ENCODE results near the gene PCDHB7. TPM values are rescaled to one million over a fixed set of nuclear protein-coding genes. Genes with fewer than 3 reads are reported as not detected.
A peak's percentile ranks its signal among the peaks of the same experiment; 100 is the strongest.
"Not testable (repeated sequence)": the region's sequence is repeated elsewhere in the genome, so short reads cannot be mapped to it uniquely, and the experiment has no call there.

The PCDHB7 gene
- total RNA-seq (3.2 TPM), polyA plus RNA-seq (2.6 TPM)

DNA sequence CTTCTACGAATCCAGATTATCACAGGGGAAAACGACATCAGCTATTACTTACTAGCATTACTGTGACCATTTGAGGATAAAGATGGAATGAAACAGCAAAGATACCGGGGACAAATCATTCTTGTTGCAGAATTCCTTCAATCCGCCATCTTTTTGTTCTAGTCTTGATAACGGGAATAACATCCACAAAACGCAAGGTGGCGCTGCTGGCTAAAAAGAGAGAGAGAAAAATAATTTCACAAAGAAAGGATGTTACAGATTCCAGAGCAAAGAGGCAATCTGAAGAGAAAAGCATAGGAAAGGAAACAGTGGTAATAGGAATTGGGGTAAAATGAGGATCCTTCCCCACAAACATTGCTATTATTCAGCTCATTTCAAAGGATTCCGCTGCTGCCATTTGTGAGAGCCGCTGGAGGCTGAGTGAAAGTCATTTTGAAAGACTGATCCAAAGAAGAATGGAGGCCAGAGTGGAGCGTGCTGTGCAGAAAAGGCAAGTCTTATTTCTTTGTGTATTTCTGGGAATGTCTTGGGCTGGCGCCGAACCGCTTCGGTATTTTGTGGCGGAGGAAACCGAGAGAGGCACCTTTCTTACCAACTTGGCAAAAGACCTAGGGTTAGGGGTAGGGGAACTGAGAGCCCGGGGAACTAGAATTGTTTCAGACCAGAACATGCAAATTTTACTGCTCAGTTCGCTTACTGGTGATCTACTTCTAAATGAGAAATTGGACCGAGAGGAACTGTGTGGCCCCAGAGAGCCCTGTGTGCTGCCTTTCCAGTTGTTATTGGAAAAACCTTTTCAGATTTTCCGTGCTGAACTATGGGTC, at the start of gene PCDHB7:
Gene PCDHB7, plus strand, starts transcription at position 264 of the 824 bp plus-strand sequence. Its CDS starts 192 bp downstream, at position 456.
- peak within 1 kb of the TSS; percentile 4 for H3K4me3 ChIP-seq (ENCODE audit: low read depth, low read length)
- H3K36me3 ChIP-seq (ENCODE audit: insufficient read depth) = no peaks in the 10 kb centered on the region
- WGBS = 27% methylated on average over 20 of the region's 20 CpGs
- no peaks in the 10 kb centered on the region for H3K4me1 ChIP-seq (ENCODE audit: insufficient read depth)
- no peak for DNase-seq (ENCODE audit: extremely low spot score)
- H3K27ac ChIP-seq (ENCODE audit: low read depth) = no peak within 1 kb of the TSS

GRCh38 chr5:141123396-141124135, 48.9 kb upstream of the PCDHB7 start:
- H3K4me3 ChIP-seq (ENCODE audit: low read depth, low read length); DNase-seq (ENCODE audit: extremely low spot score); H3K36me3 ChIP-seq (ENCODE audit: insufficient read depth); H3K27ac ChIP-seq (ENCODE audit: low read depth); H3K4me1 ChIP-seq (ENCODE audit: insufficient read depth): not testable (repeated sequence)
- WGBS = 33% methylated on average over 66 of the region's 73 CpGs

DNA sequence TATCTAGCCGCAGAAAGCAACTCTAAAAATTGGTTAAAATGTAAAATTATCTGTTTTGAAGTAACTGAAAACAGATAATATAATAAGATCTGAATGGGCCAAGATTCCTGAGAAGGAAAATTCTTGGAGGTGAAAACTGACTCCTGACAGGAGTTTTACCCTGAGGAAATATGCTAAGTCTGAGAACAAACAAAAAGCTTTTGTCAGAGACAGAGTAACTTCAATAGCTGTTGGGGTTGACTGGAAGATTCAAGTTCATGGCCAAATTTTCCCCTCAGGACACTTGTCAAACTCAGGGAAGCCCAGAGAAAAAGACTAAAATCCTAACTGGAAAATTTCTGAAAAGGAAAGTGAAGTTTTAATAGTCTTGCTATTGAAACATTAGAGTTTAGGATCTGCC, 45.1 kb upstream of the PCDHB7 start:
- DNase-seq (ENCODE audit: extremely low spot score) = no peak
- H3K4me3 ChIP-seq (ENCODE audit: low read depth, low read length) = no peak overlapping the region
- no peak overlapping the region for H3K27ac ChIP-seq (ENCODE audit: low read depth)
- 96% methylated on average over 1 of the region's 1 CpG for whole genome bisulfite sequencing
- H3K36me3 ChIP-seq (ENCODE audit: insufficient read depth) = no peaks in the 10 kb centered on the region
- H3K4me1 ChIP-seq (ENCODE audit: insufficient read depth) = no peaks in the 10 kb centered on the region

- Histone ChIP-seq H3K4me3 (ENCODE audit: low read depth, low read length) (peak within 1 kb of the TSS; percentile 15), H3K4me1 (ENCODE audit: insufficient read depth) (no peaks in the 10 kb centered on the region), H3K36me3 (ENCODE audit: insufficient read depth) (no peaks in the 10 kb centered on the region), H3K27ac (ENCODE audit: low read depth) (no peak within 1 kb of the TSS)
- WGBS = 16% methylated on average over 22 of the region's 22 CpGs
- DNase-seq (ENCODE audit: extremely low spot score) = no peak
These were observed 37.3 kb upstream of the PCDHB7 start, which contains the start of gene PCDHB5 for GRCh38 chr5:141135030-141135717. Gene PCDHB5, plus strand, starts transcription at chr5:141135206. Its CDS starts 229 bp downstream, at chr5:141135435.

DNA sequence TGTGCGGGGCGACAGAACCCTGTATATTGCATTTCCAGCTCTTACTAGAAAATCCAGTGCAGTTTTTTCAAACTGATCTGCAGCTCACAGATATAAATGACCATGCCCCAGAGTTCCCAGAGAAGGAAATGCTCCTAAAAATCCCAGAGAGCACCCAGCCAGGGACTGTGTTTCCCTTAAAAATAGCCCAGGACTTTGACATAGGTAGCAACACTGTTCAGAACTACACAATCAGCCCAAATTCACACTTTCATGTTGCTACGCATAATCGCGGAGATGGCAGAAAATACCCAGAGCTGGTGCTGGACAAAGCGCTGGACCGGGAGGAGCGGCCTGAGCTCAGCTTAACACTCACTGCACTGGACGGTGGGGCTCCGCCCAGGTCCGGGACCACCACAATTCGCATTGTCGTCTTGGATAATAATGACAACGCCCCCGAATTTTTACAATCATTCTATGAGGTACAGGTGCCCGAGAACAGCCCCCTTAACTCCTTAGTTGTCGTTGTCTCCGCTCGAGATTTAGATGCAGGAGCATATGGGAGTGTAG, 36.7 kb upstream of the PCDHB7 start:
- H3K4me1 ChIP-seq (ENCODE audit: insufficient read depth) = no peaks in the 10 kb centered on the region
- WGBS = 39% methylated on average over 19 of the region's 19 CpGs
- DNase-seq (ENCODE audit: extremely low spot score) = no peak

DNA sequence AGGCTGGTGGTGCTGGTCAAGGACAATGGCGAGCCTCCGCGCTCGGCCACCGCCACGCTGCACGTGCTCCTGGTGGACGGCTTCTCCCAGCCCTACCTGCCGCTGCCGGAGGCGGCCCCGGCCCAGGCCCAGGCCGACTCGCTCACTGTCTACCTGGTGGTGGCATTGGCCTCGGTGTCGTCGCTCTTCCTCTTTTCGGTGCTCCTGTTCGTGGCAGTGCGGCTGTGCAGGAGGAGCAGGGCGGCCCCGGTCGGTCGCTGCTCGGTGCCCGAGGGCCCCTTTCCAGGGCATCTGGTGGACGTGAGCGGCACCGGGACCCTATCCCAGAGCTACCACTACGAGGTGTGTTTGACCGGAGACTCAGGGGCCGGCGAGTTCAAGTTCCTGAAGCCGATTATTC, 35.1 kb upstream of the PCDHB7 start:
- WGBS = 47% methylated on average over 34 of the region's 34 CpGs
- H3K36me3 ChIP-seq (ENCODE audit: insufficient read depth); H3K4me1 ChIP-seq (ENCODE audit: insufficient read depth); H3K27ac ChIP-seq (ENCODE audit: low read depth); H3K4me3 ChIP-seq (ENCODE audit: low read depth, low read length); DNase-seq (ENCODE audit: extremely low spot score): not testable (repeated sequence)

More for the DNA sequence above, 36.7 kb upstream of the PCDHB7 start:
- no peaks in the 10 kb centered on the region for H3K36me3 ChIP-seq (ENCODE audit: insufficient read depth)
- H3K27ac ChIP-seq (ENCODE audit: low read depth) = no peak overlapping the region
- H3K4me3 ChIP-seq (ENCODE audit: low read depth, low read length) = no peak overlapping the region

DNA sequence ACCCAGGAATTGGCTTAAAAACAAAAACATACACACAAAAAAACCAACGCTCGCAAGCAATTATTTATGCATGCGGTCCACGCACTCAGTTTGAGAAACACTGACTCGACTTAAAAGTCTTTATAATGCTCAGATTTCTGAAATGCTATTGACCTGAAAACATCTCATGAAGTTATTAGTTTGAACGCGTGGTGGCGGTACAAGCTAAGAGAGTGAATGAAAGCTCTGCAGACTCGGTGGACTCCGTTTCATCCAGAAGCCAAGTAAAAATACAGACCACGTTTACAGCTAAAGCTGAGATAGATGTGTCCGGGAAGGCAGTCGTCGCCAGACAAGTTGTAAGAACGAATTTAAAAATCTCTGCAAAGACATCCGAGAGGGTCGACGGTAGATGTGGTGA, 22.6 kb upstream of the PCDHB7 start, which contains the start of gene PCDHB6:
Gene PCDHB6, plus strand, starts transcription at position 246 of the 400 bp plus-strand sequence. CDS start 201 bp downstream, outside the sequence.
- Histone ChIP-seq H3K4me1 (ENCODE audit: insufficient read depth) (no peaks in the 10 kb centered on the region), H3K36me3 (ENCODE audit: insufficient read depth) (no peaks in the 10 kb centered on the region), H3K27ac (ENCODE audit: low read depth) (no peak within 1 kb of the TSS), H3K4me3 (ENCODE audit: low read depth, low read length) (no peak within 1 kb of the TSS)
- WGBS = 12% methylated on average over 18 of the region's 18 CpGs
- no peak for DNase-seq (ENCODE audit: extremely low spot score)

DNA sequence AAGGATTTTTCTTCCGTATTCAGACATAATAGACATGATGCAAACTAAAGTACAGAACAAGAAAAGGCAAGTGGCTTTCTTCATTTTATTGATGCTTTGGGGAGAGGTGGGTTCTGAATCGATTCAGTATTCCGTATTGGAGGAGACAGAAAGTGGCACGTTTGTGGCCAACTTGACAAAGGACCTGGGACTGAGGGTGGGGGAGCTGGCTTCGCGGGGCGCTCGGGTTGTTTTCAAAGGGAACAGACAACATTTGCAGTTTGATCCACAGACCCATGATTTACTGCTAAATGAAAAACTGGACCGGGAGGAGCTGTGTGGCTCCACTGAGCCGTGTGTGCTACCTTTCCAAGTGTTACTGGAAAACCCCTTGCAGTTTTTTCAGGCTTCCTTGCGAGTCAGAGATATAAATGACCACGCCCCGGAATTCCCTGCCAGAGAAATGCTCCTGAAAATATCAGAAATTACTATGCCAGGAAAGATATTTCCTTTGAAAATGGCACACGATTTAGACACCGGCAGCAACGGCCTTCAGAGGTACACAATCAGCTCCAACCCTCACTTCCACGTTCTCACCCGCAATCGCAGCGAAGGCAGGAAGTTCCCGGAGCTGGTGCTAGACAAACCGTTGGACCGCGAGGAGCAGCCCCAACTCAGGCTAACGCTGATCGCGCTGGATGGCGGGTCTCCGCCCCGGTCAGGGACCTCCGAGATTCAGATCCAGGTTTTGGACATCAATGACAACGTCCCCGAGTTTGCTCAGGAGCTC, 22.0 kb upstream of the PCDHB7 start:
- Histone ChIP-seq H3K4me1 (ENCODE audit: insufficient read depth) (no peaks in the 10 kb centered on the region), H3K27ac (ENCODE audit: low read depth) (no peak overlapping the region), H3K4me3 (ENCODE audit: low read depth, low read length) (no peak overlapping the region), H3K36me3 (ENCODE audit: insufficient read depth) (no peaks in the 10 kb centered on the region)
- no peak for DNase-seq (ENCODE audit: extremely low spot score)
- WGBS = 40% methylated on average over 33 of the region's 33 CpGs

DNA sequence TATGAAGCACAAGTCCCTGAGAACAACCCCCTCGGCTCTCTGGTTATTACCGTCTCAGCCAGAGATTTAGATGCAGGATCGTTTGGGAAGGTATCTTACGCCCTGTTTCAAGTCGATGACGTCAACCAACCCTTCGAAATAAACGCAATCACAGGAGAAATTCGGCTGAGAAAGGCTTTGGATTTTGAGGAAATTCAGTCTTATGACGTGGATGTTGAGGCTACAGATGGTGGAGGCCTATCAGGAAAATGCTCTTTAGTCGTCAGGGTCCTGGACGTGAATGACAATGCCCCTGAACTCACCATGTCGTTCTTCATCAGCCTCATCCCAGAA, 21.5 kb upstream of the PCDHB7 start:
- WGBS = 32% methylated on average over 13 of the region's 13 CpGs
- Histone ChIP-seq H3K4me1 (ENCODE audit: insufficient read depth) (no peaks in the 10 kb centered on the region), H3K4me3 (ENCODE audit: low read depth, low read length) (no peak overlapping the region), H3K27ac (ENCODE audit: low read depth) (no peak overlapping the region), H3K36me3 (ENCODE audit: insufficient read depth) (no peaks in the 10 kb centered on the region)
- no peak for DNase-seq (ENCODE audit: extremely low spot score)

DNA sequence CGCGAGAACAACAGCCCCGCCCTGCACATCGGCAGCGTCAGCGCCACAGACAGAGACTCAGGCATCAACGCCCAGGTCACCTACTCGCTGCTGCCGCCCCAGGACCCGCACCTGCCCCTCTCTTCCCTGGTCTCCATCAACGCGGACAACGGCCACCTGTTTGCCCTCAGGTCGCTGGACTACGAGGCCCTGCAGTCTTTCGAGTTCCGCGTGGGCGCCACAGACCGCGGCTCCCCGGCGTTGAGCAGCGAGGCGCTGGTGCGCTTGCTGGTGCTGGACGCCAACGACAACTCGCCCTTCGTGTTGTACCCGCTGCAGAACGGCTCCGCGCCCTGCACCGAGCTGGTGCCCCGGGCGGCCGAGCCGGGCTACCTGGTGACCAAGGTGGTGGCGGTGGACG, 20.8 kb upstream of the PCDHB7 start:
- 36% methylated on average over 35 of the region's 41 CpGs for WGBS
- not testable (repeated sequence) for H3K4me1 ChIP-seq (ENCODE audit: insufficient read depth); DNase-seq (ENCODE audit: extremely low spot score); H3K4me3 ChIP-seq (ENCODE audit: low read depth, low read length); H3K36me3 ChIP-seq (ENCODE audit: insufficient read depth); H3K27ac ChIP-seq (ENCODE audit: low read depth)

DNA sequence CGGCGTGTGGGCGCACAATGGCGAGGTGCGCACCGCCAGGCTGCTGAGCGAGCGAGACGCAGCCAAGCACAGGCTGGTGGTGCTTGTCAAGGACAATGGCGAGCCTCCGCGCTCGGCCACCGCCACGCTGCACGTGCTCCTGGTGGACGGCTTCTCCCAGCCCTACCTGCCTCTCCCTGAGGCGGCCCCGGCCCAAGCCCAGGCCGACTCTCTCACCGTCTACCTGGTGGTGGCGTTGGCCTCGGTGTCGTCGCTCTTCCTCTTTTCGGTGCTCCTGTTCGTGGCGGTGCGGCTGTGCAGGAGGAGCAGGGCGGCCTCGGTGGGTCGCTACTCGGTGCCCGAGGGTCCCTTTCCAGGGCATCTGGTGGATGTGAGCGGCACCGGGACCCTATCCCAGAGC, 20.3 kb upstream of the PCDHB7 start:
- not testable (repeated sequence) for H3K4me3 ChIP-seq (ENCODE audit: low read depth, low read length); H3K4me1 ChIP-seq (ENCODE audit: insufficient read depth); DNase-seq (ENCODE audit: extremely low spot score); H3K36me3 ChIP-seq (ENCODE audit: insufficient read depth); H3K27ac ChIP-seq (ENCODE audit: low read depth)
- WGBS = 30% methylated on average over 36 of the region's 36 CpGs

GRCh38 chr5:141155540-141156374, 16.7 kb upstream of the PCDHB7 start:
- Histone ChIP-seq H3K4me1 (ENCODE audit: insufficient read depth) (no peaks in the 10 kb centered on the region), H3K36me3 (ENCODE audit: insufficient read depth) (no peaks in the 10 kb centered on the region), H3K27ac (ENCODE audit: low read depth) (no peak overlapping the region), H3K4me3 (ENCODE audit: low read depth, low read length) (no peak overlapping the region)
- 34% methylated on average over 21 of the region's 21 CpGs for WGBS
- DNase-seq (ENCODE audit: extremely low spot score) = no peak

Measured in urinary bladder (tissue), 4 donors.